K562 (cell line): ENCODE results near the gene IL6ST.
"Not testable (repeated sequence)": the region's sequence is repeated elsewhere in the genome, so short reads cannot be mapped to it uniquely, and the experiment has no call there.

Experiments used
- ZNF212 ChIP-seq: fragments of 450-650 bp; formaldehyde crosslinking; IDR thresholded peaks from 2 replicates; pipeline ENCODE4 v1.4.0; 2020; ENCODE audit warnings: mild to moderate bottlenecking
- TF ChIP-seq, protein P1 (sequence below), 3 experiments: IDR thresholded peaks in 2 of 3; conservative IDR thresholded peaks in 1 of 3; 2 replicates each; pipeline ENCODE4 v1.5.1; 2011 to 2012; ENCODE audit warnings: low read length in 3 of 3, mild to moderate bottlenecking in 3 of 3, control low read depth in 2 of 3, improper control_type of control experiment in 1 of 3, inconsistent platforms in 1 of 3, low read depth in 1 of 3, mixed read lengths in 1 of 3, moderate library complexity in 1 of 3; ENCODE audit not compliant: insufficient read depth in 2 of 3

- TF ChIP-seq, protein P1, sequence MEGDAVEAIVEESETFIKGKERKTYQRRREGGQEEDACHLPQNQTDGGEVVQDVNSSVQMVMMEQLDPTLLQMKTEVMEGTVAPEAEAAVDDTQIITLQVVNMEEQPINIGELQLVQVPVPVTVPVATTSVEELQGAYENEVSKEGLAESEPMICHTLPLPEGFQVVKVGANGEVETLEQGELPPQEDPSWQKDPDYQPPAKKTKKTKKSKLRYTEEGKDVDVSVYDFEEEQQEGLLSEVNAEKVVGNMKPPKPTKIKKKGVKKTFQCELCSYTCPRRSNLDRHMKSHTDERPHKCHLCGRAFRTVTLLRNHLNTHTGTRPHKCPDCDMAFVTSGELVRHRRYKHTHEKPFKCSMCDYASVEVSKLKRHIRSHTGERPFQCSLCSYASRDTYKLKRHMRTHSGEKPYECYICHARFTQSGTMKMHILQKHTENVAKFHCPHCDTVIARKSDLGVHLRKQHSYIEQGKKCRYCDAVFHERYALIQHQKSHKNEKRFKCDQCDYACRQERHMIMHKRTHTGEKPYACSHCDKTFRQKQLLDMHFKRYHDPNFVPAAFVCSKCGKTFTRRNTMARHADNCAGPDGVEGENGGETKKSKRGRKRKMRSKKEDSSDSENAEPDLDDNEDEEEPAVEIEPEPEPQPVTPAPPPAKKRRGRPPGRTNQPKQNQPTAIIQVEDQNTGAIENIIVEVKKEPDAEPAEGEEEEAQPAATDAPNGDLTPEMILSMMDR (IDR thresholded peaks at IDR 0.05 in 2 of 3, conservative IDR thresholded peaks at IDR 0.05 in 1 of 3; ENCODE audit: insufficient read depth in 2 of 3, low read depth in 1 of 3, low read length in 3 of 3) = not testable (repeated sequence)
- not testable (repeated sequence) for TF ChIP-seq ZNF212 (CRISPR knock-in tag)
These were observed 19.9 kb upstream of the IL6ST start for GRCh38 chr5:56014701-56015100.
